HG02610 (cell line): ENCODE measurements around the gene KRT20.
"Not testable (repeated sequence)": the region's sequence is repeated elsewhere in the genome, so short reads cannot be mapped to it uniquely, and the experiment has no call there.

ENCODE experiments used
- ATAC-seq: cut with Tn5 transposase; IDR thresholded peaks from one replicate; pipeline ENCODE4 v1.9.1; 2021; ENCODE audit warnings: mild to moderate bottlenecking, moderate library complexity; ENCODE audit not compliant: unreplicated experiment

KRT20 gene

GRCh38 chr17:40900809-40901356 is 15.8 kb upstream of the KRT20 start:
- ATAC-seq = no peak

GRCh38 chr17:40896916-40897455 is 11.9 kb upstream of the KRT20 start:
- ATAC-seq = no peak

- no peak for ATAC-seq
Observed at GRCh38 chr17:40895106-40895730, 10.2 kb upstream of the KRT20 start.

GRCh38 chr17:40888196-40888720 is 3.2 kb upstream of the KRT20 start:
- ATAC-seq = no peak

GRCh38 chr17:40886090-40886489 is 1.0 kb upstream of the KRT20 start:
- ATAC-seq = no peak

GRCh38 chr17:40883626-40884334 is 1.3 kb downstream of the KRT20 start:
- no peak for ATAC-seq

- no peak for ATAC-seq
Observed at GRCh38 chr17:40883031-40883430, 2.0 kb downstream of the KRT20 start.

- no peak for ATAC-seq
Observed at GRCh38 chr17:40879026-40879425, 6.0 kb downstream of the KRT20 start.

- ATAC-seq = no peak
Observed at GRCh38 chr17:40878044-40878443, 7.0 kb downstream of the KRT20 start.

GRCh38 chr17:40873801-40874200 is 11.2 kb downstream of the KRT20 start:
- ATAC-seq = no peak

GRCh38 chr17:40873255-40873654 is 11.8 kb downstream of the KRT20 start:
- ATAC-seq = no peak

GRCh38 chr17:40872416-40872815 is 12.6 kb downstream of the KRT20 start:
- ATAC-seq = no peak

- no peak for ATAC-seq
Observed at GRCh38 chr17:40871316-40871715, 13.7 kb downstream of the KRT20 start.

GRCh38 chr17:40870136-40870535 is 14.9 kb downstream of the KRT20 start:
- ATAC-seq = no peak

- no peak for ATAC-seq
Observed at GRCh38 chr17:40866838-40867237, 18.2 kb downstream of the KRT20 start, which contains the start of gene KRT12. TSS of gene KRT12 (minus strand) at chr17:40867223. CDS start at chr17:40867186, 37 bp downstream.

- ATAC-seq = no peak
Observed at GRCh38 chr17:40864661-40865390, 20.2 kb downstream of the KRT20 start.

GRCh38 chr17:40862985-40863733 is 21.9 kb downstream of the KRT20 start:
- no peak for ATAC-seq

- no peak for ATAC-seq
Observed at GRCh38 chr17:40859536-40859935, 25.5 kb downstream of the KRT20 start.

GRCh38 chr17:40858667-40859066 is 26.4 kb downstream of the KRT20 start:
- not testable (repeated sequence) for ATAC-seq

- no peak for ATAC-seq
Observed at GRCh38 chr17:40857535-40857934, 27.5 kb downstream of the KRT20 start.
